NCI-H526 (cell line): Measurements from ENCODE around the gene SEMA5A.

Experiments
- DNase-seq, 2 experiments: peaks; one replicate each; lab custom pipeline; 2025; lab: John Stamatoyannopoulos, UW

SEMA5A gene

GRCh38 chr5:9477537-9477936 lies 68.3 kb downstream of the SEMA5A start:
- DNase-seq, result no peak

GRCh38 chr5:9474219-9475002 lies 71.5 kb downstream of the SEMA5A start:
- DNase-seq, result no peak

- DNase-seq, result no peak
Observed at GRCh38 chr5:9473624-9474023, 72.3 kb downstream of the SEMA5A start.

- DNase-seq, result no peak
Observed at GRCh38 chr5:9470410-9470809, 75.5 kb downstream of the SEMA5A start.

- DNase-seq, result no peak
Observed at GRCh38 chr5:9468060-9468388, 77.9 kb downstream of the SEMA5A start.

GRCh38 chr5:9467199-9468059 lies 78.4 kb downstream of the SEMA5A start:
- DNase-seq, result no peak

GRCh38 chr5:9466697-9467096 lies 79.2 kb downstream of the SEMA5A start:
- no peak for DNase-seq

GRCh38 chr5:9464478-9464877 lies 81.4 kb downstream of the SEMA5A start:
- DNase-seq, result no peak

GRCh38 chr5:9462109-9462508 lies 83.8 kb downstream of the SEMA5A start:
- no peak for DNase-seq

- DNase-seq, result no peak
Observed at GRCh38 chr5:9460885-9461645, 84.8 kb downstream of the SEMA5A start.

- DNase-seq, result no peak
Observed at GRCh38 chr5:9456435-9457042, 89.3 kb downstream of the SEMA5A start.

GRCh38 chr5:9455826-9456434 lies 89.9 kb downstream of the SEMA5A start:
- no peak for DNase-seq

- no peak for DNase-seq
Observed at GRCh38 chr5:9454491-9454890, 91.4 kb downstream of the SEMA5A start.

GRCh38 chr5:9454012-9454481 lies 91.8 kb downstream of the SEMA5A start:
- no peak for DNase-seq

- no peak for DNase-seq
Observed at GRCh38 chr5:9453480-9454011, 92.3 kb downstream of the SEMA5A start.

GRCh38 chr5:9452181-9452580 lies 93.7 kb downstream of the SEMA5A start:
- no peak for DNase-seq

GRCh38 chr5:9451037-9451436 lies 94.8 kb downstream of the SEMA5A start:
- DNase-seq, result no peak

GRCh38 chr5:9447691-9448090 lies 98.2 kb downstream of the SEMA5A start:
- DNase-seq, result no peak

- no peak for DNase-seq
Observed at GRCh38 chr5:9445826-9446388, 100.0 kb downstream of the SEMA5A start.

- DNase-seq, result no peak
Observed at GRCh38 chr5:9444346-9444745, 101.5 kb downstream of the SEMA5A start.

- DNase-seq, result no peak
Observed at GRCh38 chr5:9441610-9442009, 104.3 kb downstream of the SEMA5A start.
